Measurements from ENCODE around the gene DDIT4. TPM values are rescaled to one million over a fixed set of nuclear protein-coding genes. Genes with fewer than 3 reads are reported as not detected.
A peak's percentile ranks its signal among the peaks of the same experiment; 100 is the strongest.

The DDIT4 gene
- total and polyA plus RNA-seq, 2 experiments from 2014 or later, result 144 to 188 TPM

DNA sequence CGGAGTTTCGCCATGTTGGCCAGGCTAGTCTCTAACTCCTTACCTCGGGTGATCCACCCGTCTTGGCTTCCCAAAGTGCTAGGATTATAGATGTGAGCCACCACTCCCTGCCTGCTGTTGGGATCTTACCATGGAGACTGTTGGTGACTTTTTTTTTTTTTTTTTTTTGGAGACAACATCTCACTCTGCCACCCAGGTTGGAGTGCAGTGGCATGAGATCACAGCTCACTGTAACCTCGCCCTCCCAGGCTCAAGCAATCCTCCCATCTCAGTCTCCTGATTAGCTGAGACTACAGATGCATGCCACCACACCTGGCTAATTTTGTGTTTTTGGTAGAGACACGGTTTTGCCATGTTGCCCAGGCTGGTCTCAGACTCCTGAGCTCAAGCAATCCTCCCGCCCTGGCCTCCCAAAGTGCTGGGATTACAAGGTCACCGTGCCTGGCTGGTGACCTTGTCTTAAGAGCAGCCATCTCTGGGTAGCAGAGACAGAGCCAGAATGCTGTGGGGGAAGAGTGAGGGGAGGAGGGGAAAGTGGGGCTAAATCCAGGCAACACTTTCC, 32.0 kb upstream of the DDIT4 start:
- H2AFZ ChIP-seq, result no peak overlapping the region
- H3K9ac ChIP-seq, result no peak overlapping the region
- TF ChIP-seq EZH2phosphoT487 (IDR thresholded peaks at IDR 0.05; ENCODE audit: insufficient read depth, low read depth) (no peak), EZH2 (IDR thresholded peaks at IDR 0.05; ENCODE audit: insufficient read depth, poor library complexity, severe bottlenecking) (no peak)
- no peak overlapping the region for H3K27ac ChIP-seq
- no peaks in the 10 kb centered on the region for H3K36me3 ChIP-seq (ENCODE audit: low read depth)
- H4K20me1 ChIP-seq (ENCODE audit: insufficient read depth), result no peaks in the 10 kb centered on the region
- H3K4me2 ChIP-seq (ENCODE audit: unreplicated experiment), result no peak overlapping the region
- peaks cover 24% of the 10 kb centered on the region for H3F3A ChIP-seq (ENCODE audit: insufficient read depth)
- WGBS, 2 experiments (ENCODE audit: low coverage in 1 of 2, low lambda C conversion rate in 2 of 2, missing lambda C conversion rate in 2 of 2), result 90 to 92% methylated on average over 8 of the region's 8 CpGs
- H3K9me3 ChIP-seq (ENCODE audit: low read depth), result no peaks in the 10 kb centered on the region
- peaks cover 20% of the 10 kb centered on the region for H3K4me1 ChIP-seq (ENCODE audit: insufficient read depth)
- no peaks in the 10 kb centered on the region for H3K79me2 ChIP-seq (ENCODE audit: insufficient read depth)
- DNase-seq, result no peak
- H3K27me3 ChIP-seq (replicated peaks; ENCODE audit: insufficient read depth), result no peaks in the 10 kb centered on the region
- in situ Hi-C loops (cut with MboI), result no loop called here
- no peak overlapping the region for H3K4me3 ChIP-seq
- no peaks in the 10 kb centered on the region for H3K9me2 ChIP-seq (ENCODE audit: insufficient read depth)

DNA sequence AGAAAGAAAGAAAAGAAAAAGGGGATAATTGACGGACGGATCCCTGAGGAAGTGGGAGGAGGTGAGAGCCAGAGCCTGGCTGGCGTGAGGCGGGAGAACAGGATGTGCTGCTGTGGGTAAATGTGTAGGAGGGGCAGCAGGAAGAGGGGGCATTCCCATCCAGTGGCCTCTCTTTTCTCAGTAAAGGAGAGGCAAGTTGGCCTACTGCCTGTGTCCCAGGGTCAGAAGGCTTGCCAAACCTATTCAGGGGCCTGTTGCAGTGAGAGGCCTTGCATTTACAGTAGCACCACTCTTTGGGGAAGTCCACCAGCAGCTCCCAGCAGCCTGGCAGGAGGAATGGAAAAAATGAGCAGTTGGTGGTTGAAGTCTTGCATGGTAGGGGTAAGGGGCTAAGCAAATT, 31.0 kb upstream of the DDIT4 start:
- Histone ChIP-seq H3K4me3 (no peak overlapping the region), H3K79me2 (ENCODE audit: insufficient read depth) (no peaks in the 10 kb centered on the region), H3K36me3 (ENCODE audit: low read depth) (no peaks in the 10 kb centered on the region), H3K4me2 (ENCODE audit: unreplicated experiment) (no peak overlapping the region), H3K27ac (no peak overlapping the region), H3K9me3 (ENCODE audit: low read depth) (no peaks in the 10 kb centered on the region), H3K9ac (no peak overlapping the region), H3K4me1 (ENCODE audit: insufficient read depth) (peaks cover 20% of the 10 kb centered on the region), H4K20me1 (ENCODE audit: insufficient read depth) (no peaks in the 10 kb centered on the region), H3K9me2 (ENCODE audit: insufficient read depth) (no peaks in the 10 kb centered on the region), H3F3A (ENCODE audit: insufficient read depth) (peaks cover 24% of the 10 kb centered on the region), H3K27me3 (replicated peaks; ENCODE audit: insufficient read depth) (no peaks in the 10 kb centered on the region), H2AFZ (no peak overlapping the region)
- in situ Hi-C loops (cut with MboI), result no loop called here
- peak; percentile 22 for DNase-seq
- 58 to 81% methylated on average over 3 to 4 of the region's 4 CpGs for WGBS, 2 experiments (ENCODE audit: low coverage in 1 of 2, low lambda C conversion rate in 2 of 2, missing lambda C conversion rate in 2 of 2)
- TF ChIP-seq EZH2 (IDR thresholded peaks at IDR 0.05; ENCODE audit: insufficient read depth, poor library complexity, severe bottlenecking) (no peak), EZH2phosphoT487 (IDR thresholded peaks at IDR 0.05; ENCODE audit: insufficient read depth, low read depth) (no peak)

- Histone ChIP-seq H2AFZ (peak overlapping the region; percentile 67), H3K4me2 (ENCODE audit: unreplicated experiment) (peak overlapping the region; percentile 50), H3K4me1 (ENCODE audit: insufficient read depth) (peaks cover 27% of the 10 kb centered on the region), H3K9ac (peak overlapping the region; percentile 55), H3K79me2 (ENCODE audit: insufficient read depth) (no peaks in the 10 kb centered on the region), H3K9me2 (ENCODE audit: insufficient read depth) (no peaks in the 10 kb centered on the region), H3K27me3 (replicated peaks; ENCODE audit: insufficient read depth) (no peaks in the 10 kb centered on the region), H3K9me3 (ENCODE audit: low read depth) (no peaks in the 10 kb centered on the region), H3K27ac (peak overlapping the region; percentile 73), H3F3A (ENCODE audit: insufficient read depth) (peaks cover 24% of the 10 kb centered on the region), H3K36me3 (ENCODE audit: low read depth) (no peaks in the 10 kb centered on the region), H3K4me3 (no peak overlapping the region; the same call in 1 of the 2 replicates), H4K20me1 (ENCODE audit: insufficient read depth) (no peaks in the 10 kb centered on the region)
- in situ Hi-C loops (cut with MboI), result no loop called here
- no peak for TF ChIP-seq EZH2phosphoT487 (IDR thresholded peaks at IDR 0.05; ENCODE audit: insufficient read depth, low read depth)
- TF ChIP-seq EZH2 (IDR thresholded peaks at IDR 0.05; ENCODE audit: insufficient read depth, poor library complexity, severe bottlenecking), result no peak
- WGBS, 2 experiments (ENCODE audit: low coverage in 1 of 2, low lambda C conversion rate in 2 of 2, missing lambda C conversion rate in 2 of 2), result 11 to 14% methylated on average over 11 of the region's 11 CpGs
- peak; percentile 95 for DNase-seq
Measured at GRCh38 chr10:72243822-72244437, 29.8 kb upstream of the DDIT4 start.

DNA sequence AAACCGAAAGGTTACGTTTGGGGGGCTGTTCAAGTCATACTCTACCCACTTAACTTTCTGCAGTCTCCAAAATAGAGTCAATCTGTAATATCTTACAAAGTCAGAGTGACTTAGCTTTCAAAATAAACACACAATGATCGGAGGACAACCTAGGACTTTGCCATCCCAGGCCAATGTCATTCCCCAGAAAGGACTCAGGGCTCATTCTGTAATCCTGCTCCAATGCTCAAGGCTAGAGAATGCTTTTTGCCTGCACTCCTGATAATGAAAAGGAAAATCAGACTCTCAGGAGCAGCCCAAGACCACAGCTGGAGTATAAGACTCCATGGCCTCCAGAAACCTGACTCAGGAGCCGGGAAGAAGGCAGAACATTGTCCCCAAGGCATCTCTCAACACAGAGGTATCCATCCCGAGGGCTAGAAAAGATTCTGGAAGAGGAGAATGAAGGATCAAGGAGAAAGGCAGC, 29.1 kb upstream of the DDIT4 start:
- TF ChIP-seq EZH2phosphoT487 (IDR thresholded peaks at IDR 0.05; ENCODE audit: insufficient read depth, low read depth) (no peak), EZH2 (IDR thresholded peaks at IDR 0.05; ENCODE audit: insufficient read depth, poor library complexity, severe bottlenecking) (no peak)
- H3K4me2 ChIP-seq (ENCODE audit: unreplicated experiment), result peak overlapping the region; percentile 50

More for the DNA sequence above, 29.1 kb upstream of the DDIT4 start:
- H3K9me3 ChIP-seq (ENCODE audit: low read depth), result no peaks in the 10 kb centered on the region
- H3K27me3 ChIP-seq (replicated peaks; ENCODE audit: insufficient read depth), result no peaks in the 10 kb centered on the region
- no peaks in the 10 kb centered on the region for H3K9me2 ChIP-seq (ENCODE audit: insufficient read depth)
- no peaks in the 10 kb centered on the region for H3K79me2 ChIP-seq (ENCODE audit: insufficient read depth)
- peaks cover 24% of the 10 kb centered on the region for H3F3A ChIP-seq (ENCODE audit: insufficient read depth)
- peak overlapping the region; percentile 55 for H3K9ac ChIP-seq
- peak overlapping the region; percentile 73 for H3K27ac ChIP-seq
- in situ Hi-C loops (cut with MboI), result no loop called here
- no peaks in the 10 kb centered on the region for H3K36me3 ChIP-seq (ENCODE audit: low read depth)
- WGBS, 2 experiments (ENCODE audit: low coverage in 1 of 2, low lambda C conversion rate in 2 of 2, missing lambda C conversion rate in 2 of 2), result 43 to 50% methylated on average over 5 of the region's 5 CpGs
- peaks cover 28% of the 10 kb centered on the region for H3K4me1 ChIP-seq (ENCODE audit: insufficient read depth)
- H2AFZ ChIP-seq, result peak overlapping the region; percentile 67
- H4K20me1 ChIP-seq (ENCODE audit: insufficient read depth), result no peaks in the 10 kb centered on the region
- H3K4me3 ChIP-seq, result no peak overlapping the region
- DNase-seq, result no peak
